GM21526 (cell line): ENCODE measurements around the gene HRH3.
A peak's percentile ranks its signal among the peaks of the same experiment; 100 is the strongest.

Experiments
- ATAC-seq: cut with Tn5 transposase; IDR thresholded peaks from one replicate; pipeline ENCODE4 v1.9.1; 2021; ENCODE audit warnings: moderate library complexity; ENCODE audit not compliant: unreplicated experiment, low FRiP score

Gene HRH3

DNA sequence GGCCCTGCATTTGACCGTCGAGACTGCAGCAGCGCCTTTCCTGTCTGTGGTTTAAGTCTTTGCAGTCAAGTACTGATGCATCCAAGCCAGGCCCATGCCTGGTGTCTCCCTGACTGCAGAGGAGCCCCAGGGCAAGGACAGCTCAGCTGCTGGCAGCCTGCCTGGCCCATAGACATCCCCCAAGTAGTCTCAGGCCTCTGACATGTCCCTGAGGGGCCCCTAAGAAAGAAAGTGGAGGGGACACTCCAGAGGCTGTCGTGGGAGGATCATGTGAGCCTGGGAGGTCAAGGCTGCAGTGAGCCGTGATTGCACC is 18.0 kb downstream of the HRH3 start:
- ATAC-seq: no peak

DNA sequence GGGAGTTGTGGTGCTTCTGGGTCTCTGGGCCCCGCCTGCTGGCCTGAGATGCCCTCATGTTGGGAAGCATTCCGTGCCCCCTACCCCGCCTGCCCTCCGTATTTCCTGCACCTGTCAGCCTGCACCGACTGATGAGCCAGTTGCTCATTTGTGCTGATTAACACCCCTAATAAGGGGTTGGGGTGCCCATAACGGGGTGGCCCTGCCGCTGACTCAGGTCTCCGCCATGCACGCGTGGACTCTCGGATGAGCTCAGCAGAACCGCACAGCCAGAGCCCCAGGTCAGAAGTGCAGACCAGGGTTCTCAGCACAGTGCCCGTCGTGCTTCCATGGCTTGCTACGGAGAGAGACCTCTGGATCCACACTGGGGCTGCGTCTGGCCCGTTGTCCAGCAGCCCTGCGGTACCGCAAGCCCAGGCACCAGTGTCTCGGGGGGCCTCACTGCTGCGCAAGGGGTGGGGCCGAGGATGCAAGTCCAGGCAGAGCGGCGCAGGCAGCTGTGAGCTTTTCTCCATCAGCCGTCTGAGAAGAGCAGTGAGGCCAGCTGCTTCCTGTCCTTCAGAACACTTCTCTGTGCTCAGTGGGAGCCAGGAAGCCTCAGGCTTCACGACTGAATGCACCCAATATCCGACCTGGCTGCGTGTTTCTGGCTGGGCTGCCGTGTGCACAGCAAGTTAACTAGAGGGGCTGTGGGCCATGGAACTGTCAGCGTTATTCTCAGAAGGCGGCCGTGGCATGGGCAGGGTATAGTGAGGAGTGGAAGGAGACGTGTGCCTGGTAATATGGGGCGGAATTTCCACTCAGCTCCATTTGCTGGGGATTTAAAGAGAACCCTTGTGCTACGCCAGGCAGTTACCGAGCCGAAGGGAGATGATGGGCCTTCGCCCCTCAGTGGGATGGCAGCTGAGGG is 18.6 kb downstream of the HRH3 start:
- peak; percentile 61 for ATAC-seq

DNA sequence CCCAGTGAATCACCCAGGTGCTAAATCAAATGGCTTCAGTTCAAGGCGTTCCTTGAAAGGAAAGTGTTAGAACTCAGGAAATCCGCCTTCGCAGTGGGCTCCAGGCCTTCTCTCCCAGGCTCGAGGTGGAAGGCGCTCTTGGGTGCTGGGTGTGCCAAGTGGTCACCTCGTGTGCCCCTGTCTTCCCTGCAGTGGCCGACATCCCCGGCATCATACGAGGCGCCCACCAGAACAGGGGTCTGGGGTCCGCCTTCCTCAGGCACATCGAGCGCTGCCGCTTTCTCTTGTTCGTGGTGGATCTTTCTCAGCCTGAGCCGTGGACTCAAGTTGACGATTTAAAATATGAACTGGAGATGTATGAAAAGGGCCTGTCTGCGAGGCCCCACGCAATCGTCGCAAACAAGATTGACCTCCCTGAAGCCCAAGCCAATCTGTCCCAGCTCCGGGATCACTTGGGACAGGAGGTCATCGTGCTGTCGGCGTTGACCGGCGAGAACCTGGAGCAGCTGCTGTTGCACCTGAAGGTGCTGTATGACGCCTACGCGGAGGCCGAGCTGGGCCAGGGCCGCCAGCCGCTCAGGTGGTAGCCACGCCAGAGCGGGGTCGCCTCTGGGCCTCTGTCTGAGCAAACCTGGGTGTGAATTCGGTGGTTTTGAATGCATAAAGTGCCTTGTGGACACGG is 19.4 kb downstream of the HRH3 start:
- no peak for ATAC-seq

DNA sequence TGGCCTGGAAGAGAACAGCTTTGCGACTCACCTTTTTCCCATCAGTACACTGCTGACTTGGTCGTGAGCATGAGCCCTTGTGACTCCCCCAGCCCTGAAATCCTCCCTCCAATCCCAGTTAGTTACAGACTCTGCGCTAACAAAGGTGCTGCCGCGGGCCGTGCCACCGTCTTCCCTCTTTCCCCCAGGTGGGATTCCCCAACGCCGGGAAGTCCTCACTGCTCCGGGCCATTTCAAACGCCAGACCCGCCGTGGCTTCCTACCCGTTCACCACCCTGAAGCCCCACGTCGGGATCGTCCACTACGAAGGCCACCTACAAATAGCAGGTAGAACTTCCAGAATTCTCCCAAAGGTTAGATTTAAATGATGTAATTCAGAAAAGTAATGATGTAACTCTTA is 21.1 kb downstream of the HRH3 start:
- no peak for ATAC-seq

DNA sequence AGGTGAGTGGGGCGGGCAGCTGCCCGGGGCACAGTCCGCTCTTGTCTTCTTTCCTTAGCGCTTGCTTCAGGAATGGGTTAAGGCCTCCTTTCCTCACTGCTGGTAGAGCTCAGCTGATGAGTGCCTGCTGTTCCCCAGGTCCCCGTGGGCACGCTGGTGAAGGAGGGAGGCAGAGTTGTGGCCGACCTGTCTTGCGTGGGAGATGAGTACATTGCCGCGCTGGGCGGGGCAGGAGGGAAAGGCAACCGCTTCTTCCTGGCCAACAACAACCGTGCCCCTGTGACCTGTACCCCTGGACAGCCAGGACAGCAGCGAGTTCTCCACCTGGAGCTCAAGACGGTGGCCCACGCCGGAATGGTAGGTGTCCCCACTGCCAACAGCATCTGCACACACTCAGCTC is 21.6 kb downstream of the HRH3 start:
- no peak for ATAC-seq

DNA sequence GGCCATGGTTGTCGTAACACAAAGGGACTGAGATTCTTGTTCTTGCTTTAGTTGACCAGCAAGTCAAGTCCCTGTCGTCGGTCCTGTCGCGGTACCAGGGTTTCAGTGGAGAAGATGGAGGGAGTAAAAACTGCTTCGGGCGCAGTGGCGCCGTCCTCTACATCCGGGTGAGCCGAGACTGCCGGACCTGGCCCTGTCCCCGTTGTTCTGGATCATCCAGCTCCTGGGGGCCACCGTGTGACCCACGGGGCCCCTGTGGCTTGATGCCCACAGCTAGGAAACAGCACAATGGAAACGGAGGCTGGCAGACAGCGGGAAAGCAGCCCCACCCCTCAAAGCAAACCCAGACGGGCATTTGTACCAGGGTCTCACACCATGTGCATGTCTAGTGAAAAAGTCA is 22.3 kb downstream of the HRH3 start:
- no peak for ATAC-seq

DNA sequence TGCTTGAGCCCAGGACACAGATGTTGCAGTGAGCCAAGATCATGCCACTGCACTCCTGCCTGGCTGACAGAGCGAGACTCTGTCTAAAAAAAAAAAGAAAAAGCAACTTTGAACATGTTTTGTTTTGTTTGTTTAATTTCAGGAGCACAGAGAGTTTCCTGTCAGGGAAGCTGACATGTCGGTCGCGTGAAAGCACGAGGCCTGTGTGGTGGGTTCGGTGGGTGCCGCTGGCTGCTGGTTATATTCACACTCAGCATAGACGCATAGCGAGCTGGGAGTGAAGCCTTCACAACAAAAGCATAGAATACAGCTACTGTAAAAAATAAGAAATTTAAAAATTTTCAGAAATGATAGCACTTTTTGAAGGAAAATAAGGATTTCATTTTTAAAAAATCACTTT is 22.8 kb downstream of the HRH3 start:
- ATAC-seq: no peak

DNA sequence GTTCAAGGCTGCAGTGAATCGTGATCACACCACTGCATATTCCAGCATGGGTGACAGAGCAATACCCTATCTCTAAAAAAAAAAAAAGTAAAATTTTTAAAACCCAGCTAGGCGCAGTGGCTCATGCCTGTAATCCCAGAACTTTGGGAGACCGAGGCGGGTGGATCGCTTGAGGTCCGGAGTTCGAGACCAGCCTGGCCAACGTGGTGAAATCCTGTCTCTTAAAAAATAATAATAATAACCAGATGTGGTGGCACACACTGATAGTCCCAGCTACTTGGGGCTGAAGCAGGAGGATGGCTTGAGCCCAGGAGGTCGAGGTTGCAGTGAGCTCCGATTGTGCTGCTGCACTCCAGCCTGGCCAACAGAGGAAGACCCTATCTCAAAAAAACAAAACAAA is 23.8 kb downstream of the HRH3 start:
- no peak for ATAC-seq

DNA sequence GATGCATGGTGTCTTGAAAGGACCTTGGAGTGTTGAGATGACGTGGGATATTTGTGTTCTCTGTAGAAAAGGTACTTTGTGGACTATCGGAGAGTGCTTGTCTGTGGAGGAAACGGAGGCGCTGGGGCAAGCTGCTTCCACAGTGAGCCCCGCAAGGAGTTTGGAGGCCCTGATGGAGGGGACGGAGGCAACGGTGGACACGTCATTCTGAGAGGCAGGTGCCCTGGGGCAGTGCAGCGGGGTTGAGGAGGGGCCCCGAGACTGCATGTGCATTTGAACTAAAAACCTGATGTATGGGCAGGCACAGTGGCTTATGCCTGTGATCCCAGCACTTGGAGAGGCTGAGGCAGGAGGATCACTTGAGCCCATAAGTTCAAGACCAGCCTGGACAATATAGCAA is 24.3 kb downstream of the HRH3 start:
- no peak for ATAC-seq

DNA sequence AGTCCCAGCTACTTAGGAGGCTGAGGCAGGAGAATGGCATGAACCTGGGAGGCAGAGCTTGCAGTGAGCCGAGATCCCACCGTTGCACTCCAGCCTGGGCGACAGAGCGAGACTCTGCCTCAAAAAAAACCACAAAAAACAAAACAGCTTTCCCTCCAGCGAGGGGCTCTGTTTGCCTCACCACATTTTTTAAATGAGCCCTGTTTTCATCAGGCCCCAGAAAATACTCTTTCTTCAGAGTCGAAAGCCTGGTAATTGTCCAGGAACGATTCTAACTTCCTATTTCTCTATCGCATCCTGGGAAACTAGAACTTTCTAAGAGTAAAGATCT is 25.0 kb downstream of the HRH3 start:
- no peak for ATAC-seq

DNA sequence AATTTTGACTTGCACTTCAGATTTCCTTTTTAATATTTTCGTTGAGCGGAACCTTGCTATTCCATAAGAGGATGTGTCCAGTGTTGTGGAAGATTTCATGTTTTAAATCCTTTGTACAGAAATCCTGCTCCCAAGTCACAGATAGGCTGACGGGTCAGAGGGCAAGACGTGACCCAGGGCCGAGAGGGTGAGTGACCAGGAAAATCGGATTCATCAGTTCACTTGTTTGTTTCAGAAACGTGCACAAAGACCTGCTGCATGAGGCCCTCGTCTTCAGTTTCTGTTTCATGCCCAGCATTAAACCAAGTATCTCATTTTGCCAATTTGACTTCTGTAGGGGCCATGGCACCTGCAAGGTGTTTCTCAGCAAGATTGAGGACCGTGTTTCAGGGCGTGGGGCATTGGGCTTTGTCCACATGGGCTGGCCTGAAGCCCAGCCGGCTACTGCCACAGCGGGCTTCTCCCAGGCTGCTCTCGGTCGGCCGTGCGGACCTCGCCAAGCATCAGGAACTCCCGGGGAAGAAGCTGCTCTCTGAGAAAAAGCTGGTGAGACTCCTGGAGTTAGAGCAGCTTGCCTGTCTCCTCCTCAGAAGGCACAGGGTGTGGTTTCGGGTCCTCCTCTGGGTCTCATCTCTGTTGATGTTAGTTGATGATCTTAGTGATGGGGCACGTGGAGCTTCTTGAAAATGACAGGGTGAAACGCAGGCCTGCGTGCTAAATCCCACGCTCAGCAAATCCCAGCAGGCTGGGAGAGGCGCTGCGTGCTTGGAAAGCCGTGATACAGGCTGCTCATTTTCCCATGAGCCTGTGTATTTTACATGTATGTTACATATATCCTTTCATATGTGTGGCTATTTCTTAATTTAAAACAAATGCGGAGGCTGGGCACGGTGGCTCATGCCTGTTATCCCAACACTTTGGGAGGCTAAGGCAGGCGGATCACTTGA is 26.7 kb downstream of the HRH3 start:
- no peak for ATAC-seq

DNA sequence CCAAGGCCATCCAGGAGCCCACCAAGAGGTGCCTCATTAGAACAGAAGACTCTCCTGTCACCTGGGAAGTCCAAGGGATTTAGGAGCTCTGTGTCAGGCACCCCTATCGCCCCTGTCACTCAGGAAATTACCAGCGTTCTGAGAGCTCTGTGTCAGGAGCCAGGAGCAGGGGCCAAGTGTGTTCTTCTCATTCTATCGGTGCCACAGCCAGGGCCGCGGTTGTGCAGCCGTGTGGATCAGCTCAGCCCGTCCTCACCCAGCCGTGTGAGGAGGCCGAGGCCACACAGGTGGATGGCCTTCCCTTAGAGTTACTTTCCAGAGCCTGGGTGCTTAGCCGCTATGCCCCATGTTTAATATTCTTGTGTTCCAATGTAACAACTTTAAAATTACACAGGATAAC is 27.4 kb downstream of the HRH3 start:
- ATAC-seq: no peak

DNA sequence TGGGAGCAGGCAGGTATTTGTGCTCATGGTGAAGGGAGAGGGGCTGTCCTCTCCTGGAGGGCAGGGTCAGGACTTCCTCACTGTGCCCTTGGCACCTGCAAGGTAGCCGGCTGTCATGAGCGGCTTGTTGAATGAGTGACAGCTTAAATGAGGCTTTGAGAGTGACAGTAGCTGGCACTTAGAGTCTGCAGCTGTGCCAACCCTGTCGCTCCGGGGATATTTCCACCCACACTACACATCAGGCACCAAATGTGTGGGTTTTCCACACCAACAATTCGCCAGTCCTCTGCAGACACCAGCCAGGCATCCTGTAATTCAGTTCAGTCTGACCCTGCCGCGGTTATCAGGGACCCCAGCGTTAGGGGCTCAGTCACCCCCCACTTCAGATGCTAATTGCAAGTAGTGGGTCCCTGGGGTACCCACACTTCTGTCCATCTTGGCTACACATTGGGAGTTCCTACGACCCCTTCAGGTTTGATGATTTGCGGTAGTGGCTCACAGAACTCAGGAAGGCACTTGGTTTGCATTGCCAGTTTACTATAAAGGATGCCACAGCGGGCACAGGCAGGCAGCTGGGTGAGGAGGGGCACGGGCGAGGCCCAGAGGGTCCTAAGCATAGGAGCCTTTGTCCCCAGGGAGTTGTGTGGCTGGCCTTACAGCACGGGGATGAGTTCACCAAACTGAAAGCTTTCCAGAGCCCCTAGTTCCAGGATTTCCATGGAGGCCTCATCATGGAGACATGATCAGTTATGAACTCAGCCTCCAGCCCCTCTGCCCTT is 28.1 kb downstream of the HRH3 start:
- no peak for ATAC-seq

DNA sequence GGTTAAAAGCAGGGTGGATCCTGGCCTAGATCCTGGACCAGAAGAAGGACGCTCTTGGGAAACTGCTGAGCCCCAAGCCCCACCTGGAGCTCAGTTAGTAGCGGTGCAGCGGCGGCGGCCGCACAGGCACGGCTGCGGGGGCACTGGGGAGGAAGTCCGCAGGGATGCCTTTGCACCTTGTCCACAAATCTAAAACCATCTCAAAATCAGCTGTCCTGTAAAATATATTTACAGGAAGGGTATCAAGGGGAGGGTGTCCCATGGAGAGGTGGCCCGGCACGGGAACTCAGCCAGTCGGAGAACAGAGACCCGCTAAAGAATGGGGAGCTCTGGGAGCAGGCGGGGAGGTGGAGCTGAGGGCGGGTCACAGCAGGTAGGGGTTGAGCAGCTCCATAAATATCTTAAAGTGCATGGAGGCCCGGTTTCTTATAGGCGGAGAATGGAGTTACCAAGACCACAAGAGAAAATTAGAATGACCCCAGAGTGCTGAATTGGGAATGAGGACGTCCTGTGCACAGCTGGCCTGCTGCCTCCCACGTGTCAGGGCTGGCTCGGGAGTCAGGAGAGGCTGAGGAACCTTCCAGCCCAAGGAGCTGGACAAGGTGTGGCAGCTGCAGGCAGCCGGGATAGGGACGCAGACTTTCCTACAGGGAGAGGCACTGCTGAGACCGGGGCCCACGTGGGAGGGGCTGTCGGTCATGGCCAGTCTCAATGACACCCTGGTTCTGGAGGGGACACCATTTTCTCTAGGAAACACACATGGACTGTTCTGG is 29.3 kb downstream of the HRH3 start:
- ATAC-seq: no peak

DNA sequence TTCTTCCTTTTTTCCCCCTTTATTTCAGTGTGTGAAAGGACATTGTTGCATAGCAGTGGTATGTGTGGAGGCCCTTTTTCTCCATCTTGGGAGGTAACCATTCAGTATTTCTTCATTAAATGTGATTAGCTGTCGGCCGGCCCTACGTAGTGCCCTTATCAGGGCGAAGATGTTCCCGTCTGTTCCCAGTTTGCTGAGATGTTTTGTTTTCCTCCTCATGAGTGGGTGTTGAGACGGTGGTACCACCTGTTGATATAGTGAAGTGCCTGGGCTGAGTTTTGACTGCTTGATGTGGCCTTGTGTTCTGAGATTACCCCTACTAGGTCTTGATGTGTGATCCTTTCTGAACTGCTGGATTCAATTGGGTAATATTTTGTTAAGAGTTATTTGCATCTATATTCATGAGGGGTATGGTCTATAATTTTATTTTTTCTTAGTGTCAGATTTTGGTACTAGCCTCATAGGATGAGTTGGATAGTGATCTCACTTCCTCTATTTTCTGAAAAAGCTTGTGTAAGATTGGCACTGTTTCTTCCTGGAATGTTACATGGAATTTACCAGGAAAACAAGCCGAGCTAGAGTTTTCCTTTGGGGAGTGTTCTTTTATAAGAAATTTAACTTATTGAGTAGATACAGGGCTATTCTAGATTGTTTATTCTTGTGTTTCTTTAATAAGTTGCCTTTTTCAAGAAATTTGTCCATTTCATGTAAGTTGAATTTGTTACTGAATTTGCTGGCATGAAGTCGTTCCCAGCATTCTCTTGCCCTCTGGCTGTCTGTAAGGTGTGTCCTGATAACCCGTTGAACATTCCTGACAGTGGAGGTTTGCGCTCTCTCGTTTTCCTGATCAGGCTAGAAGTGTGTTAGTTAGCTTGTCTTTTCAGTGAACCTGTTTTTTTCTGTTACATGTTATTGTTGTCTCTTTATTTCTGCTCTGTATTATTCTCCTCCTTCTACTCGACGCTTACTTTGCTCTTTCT is 32.9 kb downstream of the HRH3 start:
- ATAC-seq: no peak

DNA sequence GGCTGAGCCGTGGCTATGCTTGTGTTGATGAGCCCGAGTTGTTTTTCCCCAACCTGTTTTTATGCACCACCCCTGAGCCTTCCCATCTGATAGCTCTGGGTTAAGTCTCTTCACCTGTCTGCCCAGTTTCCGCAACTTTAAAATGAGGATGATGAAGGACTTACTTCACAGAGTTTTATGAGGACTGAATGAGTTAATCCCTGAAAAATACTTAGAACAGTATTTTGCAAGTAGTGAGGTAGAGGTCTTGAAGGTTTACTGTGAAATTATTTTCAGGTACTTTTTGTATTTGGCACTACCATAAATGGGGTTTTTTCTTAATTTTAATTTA is 34.0 kb downstream of the HRH3 start:
- no peak for ATAC-seq

DNA sequence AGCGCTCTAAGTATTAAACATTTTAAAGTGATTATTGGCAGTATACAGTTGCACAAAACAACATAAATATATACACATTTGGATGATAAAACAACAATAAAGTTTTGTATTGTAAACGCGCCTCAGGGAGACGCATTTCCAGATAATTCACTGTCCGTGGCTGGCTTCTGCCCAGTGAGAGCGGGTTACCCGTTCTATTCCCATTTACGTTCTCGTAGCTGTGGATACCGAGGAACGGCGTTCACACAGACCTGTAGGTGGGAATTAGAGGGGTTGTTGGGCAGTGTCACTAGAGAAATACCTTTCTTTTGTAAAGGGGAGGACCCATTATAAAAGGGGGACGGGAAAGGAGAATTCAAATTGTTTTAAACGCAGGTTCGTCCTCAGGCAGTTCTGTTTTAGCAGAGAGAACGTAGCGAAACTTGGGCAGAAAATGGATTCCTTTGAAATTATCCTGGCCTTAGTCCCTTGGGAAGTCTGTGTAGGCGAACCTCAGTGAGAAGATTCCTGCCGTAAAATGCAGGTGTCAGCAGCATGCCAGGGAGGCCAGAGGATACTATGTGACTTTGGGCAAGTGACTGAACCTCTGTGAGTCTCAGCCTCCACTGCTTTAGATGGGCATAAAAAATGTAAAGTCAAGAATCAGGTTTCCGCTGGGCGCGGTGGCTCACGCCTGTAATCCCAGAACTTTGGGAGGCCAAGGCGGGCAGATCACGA is 36.5 kb downstream of the HRH3 start:
- no peak for ATAC-seq
